NCI-H2196 treated with DMSO at 0.1 percent for 48 hours (cell line): ENCODE measurements around the gene LINC00632.

Experiments used
- DNase-seq: peaks from one replicate; lab custom pipeline; 2025; ENCODE audit not compliant: unreplicated experiment; lab: John Stamatoyannopoulos, UW

LINC00632 gene

GRCh38 chrX:140764401-140764919 lies 54.9 kb downstream of the LINC00632 start:
- DNase-seq = no peak

DNA sequence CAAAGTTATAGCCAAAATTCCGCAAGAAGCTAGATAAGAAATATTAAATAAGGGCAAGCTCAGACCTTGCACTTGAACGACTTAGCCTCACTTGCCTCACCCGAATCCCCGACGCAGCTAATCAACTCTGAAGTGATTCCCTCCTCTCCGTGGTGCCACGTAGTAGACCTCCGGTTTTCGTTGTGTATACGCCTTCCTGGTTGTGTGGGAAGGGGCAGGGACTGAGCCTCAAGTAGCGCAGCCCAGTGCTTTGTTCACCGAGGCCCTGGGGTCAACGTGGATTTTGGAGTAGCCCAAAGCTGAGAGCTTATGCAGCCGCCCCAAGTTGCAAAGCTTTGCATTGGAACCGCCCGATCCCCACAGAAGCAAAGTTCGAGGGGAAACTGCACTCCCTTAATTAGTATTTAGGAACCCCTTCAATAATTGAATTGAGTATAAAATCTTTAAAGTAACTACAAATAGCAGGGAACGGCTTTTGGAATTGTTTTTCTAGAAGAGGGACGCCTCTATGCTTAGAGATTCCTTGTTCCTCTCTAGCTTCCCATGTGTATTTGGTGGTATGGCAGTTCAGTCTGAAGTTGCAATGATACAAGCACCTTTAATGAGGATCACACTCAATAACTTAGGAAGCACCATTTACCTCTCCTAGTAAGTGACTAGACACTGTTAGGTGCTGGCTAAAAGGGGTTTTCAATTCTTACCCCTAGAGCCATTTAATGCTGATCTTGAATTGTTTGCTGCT lies 55.7 kb downstream of the LINC00632 start:
- no peak for DNase-seq

DNA sequence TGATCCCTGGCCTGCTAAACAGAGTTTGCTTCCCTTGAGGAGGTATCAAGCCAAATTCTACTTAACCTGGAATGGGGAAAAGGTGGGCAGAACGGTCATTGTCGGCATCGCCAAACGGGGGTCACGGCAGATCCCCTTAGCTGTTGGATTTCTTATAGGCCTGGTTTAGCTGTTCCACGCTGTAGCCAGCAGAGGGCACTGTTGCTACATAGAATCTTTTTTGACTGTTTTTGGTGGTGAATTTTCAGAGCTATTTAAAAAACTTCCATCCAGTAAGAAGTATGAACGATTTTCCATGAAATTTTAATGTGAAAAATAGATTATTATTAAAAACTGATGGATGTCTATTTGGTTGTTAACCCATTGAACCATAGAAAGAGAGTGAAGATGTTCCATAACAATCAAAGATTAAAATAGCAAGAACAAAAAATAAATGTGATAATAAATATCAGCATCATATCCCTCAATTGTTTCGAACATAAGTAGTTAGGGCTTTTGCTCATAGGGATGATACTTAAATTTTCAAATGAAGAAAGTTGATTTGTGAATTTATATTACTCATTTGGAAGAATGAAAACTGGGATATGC lies 56.6 kb downstream of the LINC00632 start:
- DNase-seq = no peak

- no peak for DNase-seq
Observed at GRCh38 chrX:140767646-140768045, 58.1 kb downstream of the LINC00632 start.

DNA sequence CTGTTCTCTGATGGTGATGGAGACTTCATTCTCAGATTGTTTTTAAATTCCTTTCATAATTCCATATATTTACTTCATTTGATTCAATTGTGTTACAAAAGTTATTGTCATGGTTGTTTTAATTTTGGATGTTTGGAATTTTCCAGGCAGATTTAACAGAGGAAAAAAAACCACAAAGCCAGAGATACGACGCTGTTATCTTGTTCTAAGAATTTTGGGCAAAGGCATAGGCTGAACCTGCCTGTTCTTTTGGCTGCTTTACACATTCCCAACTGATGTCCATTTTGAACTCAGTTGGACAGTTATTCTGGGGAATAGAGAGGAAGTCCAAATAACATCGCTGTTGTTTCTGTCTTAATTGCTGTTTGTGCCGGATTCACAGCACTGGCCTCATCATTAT lies 65.7 kb downstream of the LINC00632 start:
- no peak for DNase-seq

DNA sequence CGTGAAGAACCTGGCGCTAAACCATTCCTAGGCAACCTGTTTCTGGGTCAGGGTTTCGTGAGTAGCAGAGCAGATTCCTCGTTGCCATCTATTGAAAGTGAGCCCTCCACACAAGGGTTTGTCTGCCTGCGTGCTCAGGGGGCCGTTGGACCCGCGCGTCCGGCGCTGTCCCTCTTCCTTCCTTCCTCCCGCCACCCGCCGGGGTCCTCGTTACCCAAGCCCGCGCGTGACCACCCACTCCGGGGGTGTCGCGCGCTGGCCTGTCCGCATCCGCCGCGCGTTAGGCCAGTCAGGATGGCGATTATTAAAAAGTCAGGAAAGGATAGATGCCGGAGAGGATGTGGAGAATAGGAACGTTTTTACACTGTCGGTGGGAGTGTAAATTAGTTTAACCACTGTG lies 66.8 kb downstream of the LINC00632 start:
- no peak for DNase-seq

DNA sequence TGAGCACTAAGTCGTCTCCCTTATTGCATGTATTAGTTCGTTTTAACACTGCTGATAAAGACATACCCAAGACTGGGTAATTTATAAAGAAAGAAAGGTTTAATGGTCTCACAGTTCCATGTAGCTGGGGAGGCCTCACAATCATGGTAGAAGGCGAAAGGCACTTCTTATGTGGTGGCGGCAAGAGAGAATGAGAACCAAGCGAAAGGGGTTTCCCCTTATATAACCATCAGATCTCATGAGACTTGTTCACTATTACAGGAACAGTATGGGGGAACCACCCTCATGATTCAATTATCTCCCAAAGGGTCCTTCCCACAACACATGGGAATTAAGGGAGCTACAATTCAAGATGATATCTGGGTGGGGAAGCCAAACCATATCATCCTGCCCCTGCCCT lies 85.1 kb downstream of the LINC00632 start:
- DNase-seq = no peak

GRCh38 chrX:140799216-140799615 lies 89.7 kb downstream of the LINC00632 start:
- DNase-seq = no peak

DNA sequence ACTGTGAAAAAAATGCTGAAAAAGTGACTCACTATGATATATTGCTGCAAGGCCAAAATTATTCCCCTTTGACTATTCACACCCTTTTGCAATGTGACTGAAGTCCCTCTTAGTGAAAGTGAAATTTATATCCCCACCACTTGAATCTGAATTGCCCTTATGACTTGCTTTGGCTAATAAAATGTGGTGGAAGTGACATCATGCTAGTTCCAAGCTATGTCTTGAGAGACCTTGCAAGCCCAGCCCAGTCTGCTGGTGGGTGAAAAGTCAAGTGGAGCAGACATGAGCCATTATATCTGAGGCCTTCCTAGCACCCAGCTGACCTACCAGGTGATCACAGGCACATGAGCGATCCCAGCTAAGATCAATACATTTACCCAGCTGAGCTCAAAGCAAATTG lies 94.7 kb downstream of the LINC00632 start:
- DNase-seq = no peak

DNA sequence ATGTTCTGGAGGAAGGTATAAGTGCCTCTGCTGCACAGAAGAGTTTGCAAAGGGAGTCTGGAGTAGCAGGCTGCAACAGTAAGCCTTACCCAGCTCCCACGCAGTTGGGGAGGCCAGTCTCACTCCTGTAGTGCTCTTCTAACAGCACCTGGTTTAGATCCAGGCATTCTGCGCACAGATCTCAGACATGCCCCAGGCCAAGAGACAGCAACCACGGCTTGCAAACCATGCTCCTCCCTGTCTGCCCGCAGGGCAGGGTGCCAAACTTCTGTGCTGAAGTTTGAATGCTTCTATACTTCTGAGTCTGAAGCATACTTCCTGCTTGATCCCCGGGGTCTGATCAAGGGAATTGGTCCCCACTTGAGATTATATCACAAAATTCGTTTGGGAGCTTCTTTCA lies 106.3 kb downstream of the LINC00632 start:
- no peak for DNase-seq

GRCh38 chrX:140817943-140818342 lies 108.4 kb downstream of the LINC00632 start:
- no peak for DNase-seq

DNA sequence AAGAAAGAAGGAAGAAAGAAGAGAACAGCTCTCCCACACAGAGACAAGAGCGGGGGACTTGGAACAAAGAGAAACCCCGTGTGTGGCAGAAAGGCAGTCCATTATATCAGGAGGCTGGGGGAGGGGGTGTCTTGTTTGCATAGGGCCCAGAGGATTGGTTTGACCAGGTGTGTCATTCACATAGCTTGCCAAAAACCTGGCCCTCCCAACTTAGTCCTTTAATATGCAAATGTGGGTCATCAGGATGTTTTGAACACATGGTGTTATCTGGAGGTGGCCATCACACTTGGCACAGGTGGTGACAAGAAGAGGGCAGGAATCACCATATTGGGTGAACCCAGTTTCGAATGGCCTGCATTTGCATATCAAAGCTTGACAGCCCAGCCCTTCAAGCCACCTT lies 111.7 kb downstream of the LINC00632 start:
- no peak for DNase-seq

GRCh38 chrX:140822184-140822583 lies 112.6 kb downstream of the LINC00632 start:
- no peak for DNase-seq

DNA sequence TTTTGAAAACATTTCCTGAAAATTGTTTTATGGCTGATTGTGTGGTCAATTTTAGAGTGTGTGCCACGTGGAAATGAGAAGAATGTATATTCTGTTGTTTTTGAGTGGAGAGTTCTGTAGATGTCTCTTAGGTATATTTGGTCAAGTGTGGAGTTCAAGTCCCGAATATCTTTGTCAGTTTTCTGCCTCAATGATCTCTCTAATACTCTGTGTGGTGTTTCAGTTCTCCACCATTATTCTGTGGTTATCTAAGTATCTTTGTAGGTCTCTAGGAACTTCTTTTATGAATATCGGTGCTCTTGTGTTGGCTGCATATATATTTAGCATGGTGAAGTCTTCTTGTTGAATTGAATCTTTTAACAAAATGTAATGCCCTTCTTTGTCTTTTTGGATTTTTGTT lies 113.3 kb downstream of the LINC00632 start:
- no peak for DNase-seq

DNA sequence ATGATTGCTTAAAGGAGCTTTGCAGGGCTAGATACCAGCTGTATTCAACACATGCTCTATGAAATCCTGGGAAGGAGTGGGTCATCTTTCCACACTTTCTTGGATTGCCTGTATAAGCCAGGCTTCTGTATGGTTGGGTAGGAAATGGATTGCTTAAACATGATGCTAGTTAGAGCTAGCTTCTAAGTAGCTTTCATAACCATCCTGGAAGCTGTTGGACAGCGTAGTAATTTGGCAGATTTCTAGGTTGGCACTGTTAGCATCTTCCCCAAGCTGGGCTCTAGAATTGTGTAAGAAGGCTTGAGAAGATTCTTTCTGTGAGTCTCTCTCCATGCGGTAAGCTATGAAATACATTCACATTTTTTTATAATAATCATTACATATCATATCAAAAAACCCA lies 127.3 kb downstream of the LINC00632 start:
- no peak for DNase-seq
